Spleen (tissue), 11 donors: Measurements from ENCODE around the gene PCSK6. TPM values are rescaled to one million over a fixed set of nuclear protein-coding genes. Genes with fewer than 3 reads are reported as not detected.

Experiments
- DNase-seq: peaks from one replicate; pipeline ENCODE4 v3.0.0-alpha.2; 2020
- H3K27ac ChIP-seq, 8 donors: fragments of 200-600 bp; sonication (generic) in 7 of 8; 1 replicate in 4 of 8; 2 replicates in 4 of 8; pipeline versions ENCODE4 v1.5.0 to v1.8.0; 2016 to 2021; ENCODE audit warnings: inconsistent platforms in 4 of 8, mild to moderate bottlenecking in 4 of 8, moderate library complexity in 1 of 8
- H3K27me3 ChIP-seq, 7 donors: fragments of 200-600 bp; sonication (generic) in 6 of 7; replicated peaks in 1 of 7; 1 replicate in 4 of 7; 2 replicates in 3 of 7; pipeline versions ENCODE4 v1.5.0 to v1.8.0; 2016 to 2021; ENCODE audit warnings: inconsistent platforms in 3 of 7, mild to moderate bottlenecking in 1 of 7
- H3K36me3 ChIP-seq, 6 donors: fragments of 200-600 bp; sonication (generic) in 5 of 6; 1 replicate in 4 of 6; 2 replicates in 2 of 6; pipeline versions ENCODE4 v1.5.0 to v1.8.0; 2016 to 2021; ENCODE audit warnings: inconsistent platforms in 2 of 6
- H3K4me1 ChIP-seq, 6 donors: fragments of 200-600 bp; sonication (generic) in 5 of 6; 1 replicate in 3 of 6; 2 replicates in 3 of 6; pipeline versions ENCODE4 v1.5.0 to v1.8.0; 2016 to 2021; ENCODE audit warnings: inconsistent platforms in 3 of 6
- H3K4me3 ChIP-seq, 8 donors: fragments of 200-600 bp; sonication (generic) in 7 of 8; 1 replicate in 4 of 8; 2 replicates in 4 of 8; pipeline versions ENCODE4 v1.5.0 to v1.8.0; 2016 to 2021; ENCODE audit warnings: inconsistent platforms in 4 of 8, mild to moderate bottlenecking in 4 of 8, moderate library complexity in 2 of 8
- H3K9me3 ChIP-seq, 8 donors: fragments of 200-600 bp; sonication (generic) in 7 of 8; 1 replicate in 4 of 8; 2 replicates in 4 of 8; pipeline versions ENCODE4 v1.5.0 to v1.8.0; 2016 to 2021; ENCODE audit warnings: inconsistent platforms in 4 of 8
- CTCF ChIP-seq, 11 experiments: fragments of 200-600 bp in 7 of 11; fragments of 450-650 bp in 4 of 11; sonication (generic) in 4 of 11; IDR thresholded peaks in 8 of 11; conservative IDR thresholded peaks in 3 of 11; 1 replicate in 7 of 11; 2 replicates in 4 of 11; pipeline versions ENCODE4 v1.4.0 to v1.8.0; 2016 to 2021; ENCODE audit warnings: antibody characterized with exemption in 11 of 11, inconsistent platforms in 4 of 11, mild to moderate bottlenecking in 1 of 11
- POLR2A ChIP-seq, 3 donors: fragments of 450-650 bp; IDR thresholded peaks; one replicate each; pipeline ENCODE4 v1.5.1; 2017; ENCODE audit warnings: antibody characterized with exemption in 3 of 3, mild to moderate bottlenecking in 1 of 3
- POLR2AphosphoS5 ChIP-seq, 3 donors: sonication (generic); formaldehyde crosslinking; IDR thresholded peaks; one replicate each; pipeline ENCODE4 v1.5.1; 2017; ENCODE audit warnings: antibody characterized with exemption in 3 of 3
- WGBS, 5 donors: extraction: QIAGEN DNeasy Blood & Tissue Kit in 3 of 5; methylation state at CpG; one replicate each; pipeline versions ENCODE4 v1.1.5 to v1.1.7; 2013 to 2018; 5-methylcytosine and 5-hydroxymethylcytosine counted together
- intact Hi-C: fragments of 100-400 bp; cut with DNase I; formaldehyde crosslinking; loops from one replicate; pipeline ENCODE4 v1.15.0; 2023; ENCODE audit warnings: low total_unique reads
- polyA plus RNA-seq, 3 donors: library from polyadenylated mRNA; stranded (reverse); fragments of 200-250 nt; gene quantifications; one replicate each; pipeline ENCODE4 v1.2.1, GENCODE V29; 2013
- total RNA-seq, 7 donors: library from RNA; depleted of rRNA in 3 of 7; stranded (reverse); fragments of >200 nt in 3 of 7; fragmentation: NEBNext Ultra II Directional in 4 of 7; extraction: Animal tissue kit (Norgen Biotek cat#: 25700) in 4 of 7; gene quantifications; one replicate each; pipeline versions ENCODE4 v1.1.0 to v1.2.1, GENCODE V29; 2016 to 2021
- donor health status: healthy with polysubstance abuse.
- donor health status: DM: no; HTN: no; CAD: no; lungs with moderate emphysema.
- donor health status: DM: no; HTN: no; CAD: no.
- donor health status: Bipolar disorder and iron deficiency.
- donor health status: healthy.
- donor health status: DM: no; HTN: no; CAD: no.
- donor health status: DM: yes; HTN: yes; CAD: no.

The PCSK6 gene
- total and polyA plus RNA-seq, 10 donors, result 10.0 to 403 (median 252) TPM

- H3K9me3 ChIP-seq, result no peaks in the 10 kb centered on the region
- intact Hi-C loops, result no loop called here
- H3K4me1 ChIP-seq, result peaks cover 0 to 51% (median 16%) of the 10 kb centered on the region in 6 donors
- no peaks in the 10 kb centered on the region for H3K27me3 ChIP-seq
- peaks cover 0 to 17% (median 0%) of the 10 kb centered on the region in 6 donors for H3K36me3 ChIP-seq
- WGBS, 5 donors, result 79 to 90% (median 83%) methylated on average over 10 of the region's 10 CpGs
- H3K27ac ChIP-seq, result no peak overlapping the region
- no peak overlapping the region for H3K4me3 ChIP-seq
- DNase-seq, result no peak
- TF ChIP-seq POLR2AphosphoS5 (IDR thresholded peaks at IDR 0.05) (no peak), CTCF (IDR thresholded peaks at IDR 0.05 in 8 of 11, conservative IDR thresholded peaks at IDR 0.05 in 3 of 11) (no peak), POLR2A (IDR thresholded peaks at IDR 0.05) (no peak)
Measured at GRCh38 chr15:101476756-101477155, 12.8 kb downstream of the PCSK6 start.

GRCh38 chr15:101474983-101475382, 14.5 kb downstream of the PCSK6 start:
- peak overlapping the region in 1 of 8 donors; percentile 36 for H3K27ac ChIP-seq
- intact Hi-C loops, result no loop called here
- DNase-seq, result no peak
- H3K36me3 ChIP-seq, result peaks cover 0 to 1% (median 0%) of the 10 kb centered on the region in 6 donors
- TF ChIP-seq POLR2A (IDR thresholded peaks at IDR 0.05) (no peak), POLR2AphosphoS5 (IDR thresholded peaks at IDR 0.05) (no peak), CTCF (IDR thresholded peaks at IDR 0.05 in 8 of 11, conservative IDR thresholded peaks at IDR 0.05 in 3 of 11) (no peak)
- no peaks in the 10 kb centered on the region for H3K27me3 ChIP-seq
- H3K9me3 ChIP-seq, result no peaks in the 10 kb centered on the region
- no peak overlapping the region for H3K4me3 ChIP-seq
- WGBS, 5 donors, result 68 to 87% (median 84%) methylated on average over 7 of the region's 7 CpGs
- peaks cover 0 to 46% (median 11%) of the 10 kb centered on the region in 6 donors for H3K4me1 ChIP-seq

- Histone ChIP-seq H3K4me3 (no peak overlapping the region), H3K27me3 (peaks cover 0 to 3% (median 0%) of the 10 kb centered on the region in 7 donors), H3K27ac (peak overlapping the region in 1 of 8 donors; percentile 36), H3K4me1 (peaks cover 0 to 46% (median 9%) of the 10 kb centered on the region in 6 donors), H3K9me3 (no peaks in the 10 kb centered on the region), H3K36me3 (no peaks in the 10 kb centered on the region)
- WGBS, 5 donors, result 82 to 94% (median 89%) methylated on average over 10 of the region's 10 CpGs
- DNase-seq, result no peak
- intact Hi-C loops, result no loop called here
- TF ChIP-seq POLR2A (IDR thresholded peaks at IDR 0.05) (no peak), POLR2AphosphoS5 (IDR thresholded peaks at IDR 0.05) (no peak), CTCF (IDR thresholded peaks at IDR 0.05 in 8 of 11, conservative IDR thresholded peaks at IDR 0.05 in 3 of 11) (no peak)
Measured at GRCh38 chr15:101474233-101474632, 15.3 kb downstream of the PCSK6 start.

- no peak for DNase-seq
- no peaks in the 10 kb centered on the region for H3K9me3 ChIP-seq
- H3K4me3 ChIP-seq, result no peak overlapping the region
- intact Hi-C loops, result no loop called here
- no peaks in the 10 kb centered on the region for H3K36me3 ChIP-seq
- peak overlapping the region in 4 of 8 donors; percentile 15 to 74 (median 29) for H3K27ac ChIP-seq
- peaks cover 0 to 30% (median 3%) of the 10 kb centered on the region in 6 donors for H3K4me1 ChIP-seq
- no peak for TF ChIP-seq POLR2AphosphoS5 (IDR thresholded peaks at IDR 0.05)
- TF ChIP-seq POLR2A (IDR thresholded peaks at IDR 0.05), result no peak
- no peak for TF ChIP-seq CTCF (IDR thresholded peaks at IDR 0.05 in 8 of 11, conservative IDR thresholded peaks at IDR 0.05 in 3 of 11)
- WGBS, 5 donors, result 58 to 83% (median 69%) methylated on average over 12 to 13 of the region's 13 CpGs
- peaks cover 0 to 21% (median 0%) of the 10 kb centered on the region in 7 donors for H3K27me3 ChIP-seq
Measured at GRCh38 chr15:101472033-101472432, 17.5 kb downstream of the PCSK6 start.
